ENCODE measurements around the gene PHF3. TPM values are rescaled to one million over a fixed set of nuclear protein-coding genes. Genes with fewer than 3 reads are reported as not detected.

The PHF3 gene
- total RNA-seq, 1 donor from 2014 or later = 61.1 TPM

GRCh38 chr6:63739094-63739687 is 103.6 kb downstream of the PHF3 start:
- no peaks in the 10 kb centered on the region for H3K4me1 ChIP-seq
- intact Hi-C loops (cut with DNase I) = no loop called here
- H3K27me3 ChIP-seq = no peaks in the 10 kb centered on the region
- no peak for ATAC-seq
- no peaks in the 10 kb centered on the region for H3K36me3 ChIP-seq
- no peak overlapping the region for H3K4me3 ChIP-seq
- no peak for TF ChIP-seq CTCF (IDR thresholded peaks at IDR 0.05)
- H3K9me3 ChIP-seq = no peaks in the 10 kb centered on the region
- no peak overlapping the region for H3K27ac ChIP-seq
- no peak for DNase-seq

- Histone ChIP-seq H3K4me1 (no peaks in the 10 kb centered on the region), H3K27ac (no peak overlapping the region), H3K4me3 (no peak overlapping the region), H3K36me3 (no peaks in the 10 kb centered on the region), H3K27me3 (no peaks in the 10 kb centered on the region), H3K9me3 (no peaks in the 10 kb centered on the region)
- ATAC-seq = no peak
- no peak for TF ChIP-seq CTCF (IDR thresholded peaks at IDR 0.05)
- intact Hi-C loops (cut with DNase I) = no loop called here
- DNase-seq = no peak
These were observed 105.1 kb downstream of the PHF3 start for GRCh38 chr6:63740709-63741108.

- H3K4me1 ChIP-seq = no peaks in the 10 kb centered on the region
- H3K36me3 ChIP-seq = no peaks in the 10 kb centered on the region
- no peak overlapping the region for H3K27ac ChIP-seq
- H3K9me3 ChIP-seq = no peaks in the 10 kb centered on the region
- H3K27me3 ChIP-seq = no peaks in the 10 kb centered on the region
- H3K4me3 ChIP-seq = no peak overlapping the region
- no peak for TF ChIP-seq CTCF (IDR thresholded peaks at IDR 0.05)
- no peak for DNase-seq
- intact Hi-C loops (cut with DNase I) = no loop called here
- ATAC-seq = no peak
These were observed 106.5 kb downstream of the PHF3 start for GRCh38 chr6:63742060-63742459.

GRCh38 chr6:63743691-63744090 is 108.1 kb downstream of the PHF3 start:
- Histone ChIP-seq H3K27ac (no peak overlapping the region), H3K27me3 (no peaks in the 10 kb centered on the region), H3K36me3 (no peaks in the 10 kb centered on the region), H3K4me3 (no peak overlapping the region), H3K4me1 (no peaks in the 10 kb centered on the region), H3K9me3 (no peaks in the 10 kb centered on the region)
- DNase-seq (no peak), ATAC-seq (no peak)
- intact Hi-C loops (cut with DNase I) = no loop called here
- no peak for TF ChIP-seq CTCF (IDR thresholded peaks at IDR 0.05)

- Histone ChIP-seq H3K4me1 (no peaks in the 10 kb centered on the region), H3K27me3 (no peaks in the 10 kb centered on the region), H3K36me3 (no peaks in the 10 kb centered on the region), H3K27ac (no peak overlapping the region), H3K4me3 (no peak overlapping the region), H3K9me3 (no peaks in the 10 kb centered on the region)
- TF ChIP-seq CTCF (IDR thresholded peaks at IDR 0.05) = no peak
- intact Hi-C loops (cut with DNase I) = no loop called here
- ATAC-seq (no peak), DNase-seq (no peak)
These were observed 109.2 kb downstream of the PHF3 start for GRCh38 chr6:63744810-63745209.

GRCh38 chr6:63745784-63746183 is 110.2 kb downstream of the PHF3 start:
- DNase-seq (no peak), ATAC-seq (no peak)
- Histone ChIP-seq H3K9me3 (no peaks in the 10 kb centered on the region), H3K27ac (no peak overlapping the region), H3K4me1 (no peaks in the 10 kb centered on the region), H3K27me3 (no peaks in the 10 kb centered on the region), H3K4me3 (no peak overlapping the region), H3K36me3 (no peaks in the 10 kb centered on the region)
- no peak for TF ChIP-seq CTCF (IDR thresholded peaks at IDR 0.05)
- intact Hi-C loops (cut with DNase I) = no loop called here

Data from upper lobe of right lung (tissue), 1 donor.